K562 (cell line): ENCODE results near the gene ARL14EPL. TPM values are rescaled to one million over a fixed set of nuclear protein-coding genes. Genes with fewer than 3 reads are reported as not detected.

ENCODE experiments used
- CBFB ChIP-seq: sonication (generic); formaldehyde crosslinking; IDR thresholded peaks from 2 replicates; pipeline ENCODE4 v1.4.0; 2020; ENCODE audit warnings: mild to moderate bottlenecking, missing genetic modification reagents
- CHCHD3 ChIP-seq: fragments of 250-450 bp; sonication (Bioruptor Pico); IDR thresholded peaks from 2 replicates; pipeline ENCODE4 v2.1.2; 2022; ENCODE audit warnings: mild to moderate bottlenecking
- GTF2E2 ChIP-seq: fragments of 200-800 bp; sonication (Bioruptor generic); IDR thresholded peaks from 2 replicates; pipeline ENCODE4 v1.6.1; 2016; ENCODE audit warnings: missing genetic modification characterization, missing compliant biosample characterization
- HDAC1 ChIP-seq, 2 experiments: fragments of 450-650 bp; IDR thresholded peaks; 2 replicates each; pipeline ENCODE4 v1.6.1; 2016 to 2017; ENCODE audit warnings: inconsistent platforms in 1 of 2, mild to moderate bottlenecking in 1 of 2, moderate library complexity in 1 of 2
- MBD2 ChIP-seq: sonication (generic); IDR thresholded peaks from 2 replicates; pipeline ENCODE4 v1.6.1; 2016; ENCODE audit warnings: low read depth, borderline replicate concordance
- MTA3 ChIP-seq: fragments of 450-650 bp; formaldehyde crosslinking; IDR thresholded peaks from 2 replicates; pipeline ENCODE4 v1.6.1; 2017; ENCODE audit warnings: mild to moderate bottlenecking, borderline replicate concordance
- NR4A1 ChIP-seq, 2 experiments: fragments of 250-450 bp in 1 of 2; fragments of 450-650 bp in 1 of 2; sonication (Bioruptor Pico) in 1 of 2; IDR thresholded peaks; 2 replicates each; pipeline versions ENCODE4 v1.4.0 to v1.6.1; 2016 to 2020; ENCODE audit warnings: mild to moderate bottlenecking in 2 of 2, missing compliant biosample characterization in 1 of 2, missing genetic modification characterization in 1 of 2, moderate library complexity in 1 of 2
- PML ChIP-seq: IDR thresholded peaks from 2 replicates; pipeline ENCODE4 v1.6.1; 2012; ENCODE audit warnings: low read length, inconsistent platforms
- ZNF212 ChIP-seq: fragments of 450-650 bp; formaldehyde crosslinking; IDR thresholded peaks from 2 replicates; pipeline ENCODE4 v1.4.0; 2020; ENCODE audit warnings: mild to moderate bottlenecking
- ZNF407 ChIP-seq: fragments of 450-650 bp; IDR thresholded peaks from 2 replicates; pipeline ENCODE4 v1.6.1; 2016; ENCODE audit warnings: low read depth
- polyA plus RNA-seq, 8 experiments: library from polyadenylated mRNA; depleted of rRNA in 4 of 8; stranded (reverse) in 5 of 8; unstranded in 3 of 8; fragments of >200 nt; fragmentation: Nextera tagmentation in 2 of 8; fragmentation: Illumina TruSeq in 1 of 8; extraction: Ambion mirVana in 2 of 8; extraction: Trizol in 1 of 8; gene quantifications; 2 replicates each; pipeline versions ENCODE4 v1.2.1 to v1.2.3, GENCODE V29; 2011 to 2014; ENCODE audit warnings: inconsistent platforms in 1 of 8, missing spikeins in 1 of 8
- total RNA-seq, 7 experiments: library from RNA; depleted of rRNA in 6 of 7; stranded (reverse); fragments of >200 nt in 6 of 7; fragmentation: Illumina TruSeq in 2 of 7; extraction: Trizol in 2 of 7; gene quantifications; 2 replicates each; pipeline versions ENCODE4 v1.2.1 to v1.2.3, GENCODE V29; 2011 to 2021; ENCODE audit warnings: low replicate concordance in 1 of 7
- TF ChIP-seq, protein P1 (sequence below): fragments of 250-450 bp; sonication (Bioruptor Pico); IDR thresholded peaks from 2 replicates; pipeline ENCODE4 v1.5.1; 2021; ENCODE audit warnings: mild to moderate bottlenecking
- TF ChIP-seq, protein P2 (sequence below), 2 experiments: IDR thresholded peaks; 2 replicates each; pipeline ENCODE4 v1.6.1; 2011; ENCODE audit warnings: borderline replicate concordance in 1 of 2, control low read depth in 1 of 2, low read depth in 1 of 2, low read length in 1 of 2, mild to moderate bottlenecking in 1 of 2, mixed read lengths in 1 of 2, moderate library complexity in 1 of 2; ENCODE audit not compliant: insufficient read depth in 1 of 2, insufficient read length in 1 of 2, poor library complexity in 1 of 2, severe bottlenecking in 1 of 2; ENCODE audit errors: extremely low read depth in 1 of 2
- TF ChIP-seq, protein P3 (sequence below): fragments of 200-400 bp; formaldehyde crosslinking; IDR thresholded peaks from 2 replicates; pipeline ENCODE4 v1.6.1; 2017; ENCODE audit warnings: mild to moderate bottlenecking, low read depth, low read length, moderate library complexity

The ARL14EPL gene
- total and polyA plus RNA-seq, 9 of the 15 experiments (the other 6 are each of a cell fraction or from before 2014, with no cell fraction given) = 0.06 to 0.14 (median 0.08) TPM; not detected in 5

GRCh38 chr5:116084871-116085715 lies 52.8 kb downstream of the ARL14EPL start, which contains the start of gene COMMD10 (continued):
- TF ChIP-seq ZNF407 (peak; percentile 91), CBFB (no peak), ZNF212 (CRISPR knock-in tag) (no peak), CHCHD3 (CRISPR knock-in tag) (no peak), GTF2E2 (peak; percentile 78), HDAC1 (IDR thresholded peaks at IDR 0.05) (peak in 1 of 2 experiments; percentile 87; a peak in 2 of 4 replicates), NR4A1 (CRISPR knock-in tag; IDR thresholded peaks at IDR 0.05) (no peak), NR4A1 (tag; IDR thresholded peaks at IDR 0.05) (no peak), MTA3 (peak; percentile 88; the same call in 1 of the 2 replicates), PML (peak; percentile 73), MBD2 (peak; percentile 44; the same call in 1 of the 2 replicates)
- TF ChIP-seq, protein P1, sequence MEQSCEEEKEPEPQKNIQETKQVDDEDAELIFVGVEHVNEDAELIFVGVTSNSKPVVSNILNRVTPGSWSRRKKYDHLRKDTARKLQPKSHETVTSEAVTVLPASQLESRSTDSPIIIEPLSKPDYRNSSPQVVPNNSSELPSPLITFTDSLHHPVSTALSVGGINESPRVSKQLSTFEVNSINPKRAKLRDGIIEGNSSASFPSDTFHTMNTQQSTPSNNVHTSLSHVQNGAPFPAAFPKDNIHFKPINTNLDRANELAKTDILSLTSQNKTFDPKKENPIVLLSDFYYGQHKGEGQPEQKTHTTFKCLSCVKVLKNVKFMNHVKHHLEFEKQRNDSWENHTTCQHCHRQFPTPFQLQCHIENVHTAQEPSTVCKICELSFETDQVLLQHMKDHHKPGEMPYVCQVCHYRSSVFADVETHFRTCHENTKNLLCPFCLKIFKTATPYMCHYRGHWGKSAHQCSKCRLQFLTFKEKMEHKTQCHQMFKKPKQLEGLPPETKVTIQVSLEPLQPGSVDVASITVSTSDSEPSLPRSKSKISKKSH (CRISPR knock-in tag) = no peak
- TF ChIP-seq, protein P2, sequence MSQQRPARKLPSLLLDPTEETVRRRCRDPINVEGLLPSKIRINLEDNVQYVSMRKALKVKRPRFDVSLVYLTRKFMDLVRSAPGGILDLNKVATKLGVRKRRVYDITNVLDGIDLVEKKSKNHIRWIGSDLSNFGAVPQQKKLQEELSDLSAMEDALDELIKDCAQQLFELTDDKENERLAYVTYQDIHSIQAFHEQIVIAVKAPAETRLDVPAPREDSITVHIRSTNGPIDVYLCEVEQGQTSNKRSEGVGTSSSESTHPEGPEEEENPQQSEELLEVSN (IDR thresholded peaks at IDR 0.05; ENCODE audit: borderline replicate concordance in 1 of 2, extremely low read depth in 1 of 2, insufficient read depth in 1 of 2, insufficient read length in 1 of 2, low read depth in 1 of 2, low read length in 1 of 2, poor library complexity in 1 of 2, severe bottlenecking in 1 of 2) = peak; percentile 88 to 90
- TF ChIP-seq, protein P3, sequence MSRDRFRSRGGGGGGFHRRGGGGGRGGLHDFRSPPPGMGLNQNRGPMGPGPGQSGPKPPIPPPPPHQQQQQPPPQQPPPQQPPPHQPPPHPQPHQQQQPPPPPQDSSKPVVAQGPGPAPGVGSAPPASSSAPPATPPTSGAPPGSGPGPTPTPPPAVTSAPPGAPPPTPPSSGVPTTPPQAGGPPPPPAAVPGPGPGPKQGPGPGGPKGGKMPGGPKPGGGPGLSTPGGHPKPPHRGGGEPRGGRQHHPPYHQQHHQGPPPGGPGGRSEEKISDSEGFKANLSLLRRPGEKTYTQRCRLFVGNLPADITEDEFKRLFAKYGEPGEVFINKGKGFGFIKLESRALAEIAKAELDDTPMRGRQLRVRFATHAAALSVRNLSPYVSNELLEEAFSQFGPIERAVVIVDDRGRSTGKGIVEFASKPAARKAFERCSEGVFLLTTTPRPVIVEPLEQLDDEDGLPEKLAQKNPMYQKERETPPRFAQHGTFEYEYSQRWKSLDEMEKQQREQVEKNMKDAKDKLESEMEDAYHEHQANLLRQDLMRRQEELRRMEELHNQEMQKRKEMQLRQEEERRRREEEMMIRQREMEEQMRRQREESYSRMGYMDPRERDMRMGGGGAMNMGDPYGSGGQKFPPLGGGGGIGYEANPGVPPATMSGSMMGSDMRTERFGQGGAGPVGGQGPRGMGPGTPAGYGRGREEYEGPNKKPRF = no peak
